H1 (cell line): Measurements from ENCODE around the gene CNTN5. TPM values are rescaled to one million over a fixed set of nuclear protein-coding genes. Genes with fewer than 3 reads are reported as not detected.

ENCODE experiments used
- CTCF ChIA-PET: fragments of 300-600 bp; sonication (Branson Sonifier 250); formaldehyde crosslinking; loops from one replicate; lab custom pipeline; 2021; ENCODE audit not compliant: partially characterized antibody; lab: Charles Lee
- POLR2A ChIA-PET: fragments of 300-600 bp; sonication (Branson Sonifier 250); formaldehyde crosslinking; loops from one replicate; lab custom pipeline; 2021; ENCODE audit warnings: inconsistent platforms; ENCODE audit not compliant: partially characterized antibody; lab: Charles Lee
- DNase-seq, 2 experiments: peaks; one replicate each; pipeline versions ENCODE4 v3.0.0 to v3.0.0-alpha.2; 2010 to 2022; ENCODE audit warnings: low spot score in 2 of 2, low read depth in 1 of 2, mixed read lengths in 1 of 2
- FAIRE-seq: peaks from 2 replicates; lab custom pipeline; 2011; peaks lifted over from hg19 to GRCh38; lab: Jason Lieb, UNC
- H2AFZ ChIP-seq: 2 replicates; pipeline ENCODE4 v1.8.1; 2012; ENCODE audit warnings: low read length, inconsistent platforms
- H2AK5ac ChIP-seq: 2 replicates; pipeline ENCODE4 v1.6.1; 2013; ENCODE audit warnings: low read depth, low read length
- H2BK120ac ChIP-seq: replicated peaks from 2 replicates; pipeline ENCODE3; 2013; ENCODE audit warnings: low read depth, low read length, inconsistent platforms
- H2BK12ac ChIP-seq: 2 replicates; pipeline ENCODE4 v1.6.1; 2013; ENCODE audit warnings: low read depth, low read length
- H2BK15ac ChIP-seq: 2 replicates; pipeline ENCODE4 v1.6.1; 2013; ENCODE audit warnings: low read length
- H2BK20ac ChIP-seq: 2 replicates; pipeline ENCODE4 v1.6.1; 2013; ENCODE audit warnings: low read length
- H2BK5ac ChIP-seq: 2 replicates; pipeline ENCODE4 v1.6.1; 2013; ENCODE audit warnings: low read depth, low read length
- H3K14ac ChIP-seq: 2 replicates; pipeline ENCODE4 v1.6.1; 2013; ENCODE audit warnings: inconsistent platforms; ENCODE audit not compliant: insufficient read length
- H3K18ac ChIP-seq: 2 replicates; pipeline ENCODE4 v1.6.1; 2013; ENCODE audit warnings: low read length; ENCODE audit errors: extremely low read depth
- H3K23ac ChIP-seq: 2 replicates; pipeline ENCODE4 v1.6.1; 2013; ENCODE audit warnings: inconsistent platforms; ENCODE audit not compliant: insufficient read length
- H3K23me2 ChIP-seq: 2 replicates; pipeline ENCODE4 v1.6.1; 2013; ENCODE audit warnings: low read depth, low read length
- H3K27ac ChIP-seq: 2 replicates; pipeline ENCODE4 v1.6.1; 2011; ENCODE audit warnings: low read depth, low read length, inconsistent platforms
- H3K27me3 ChIP-seq, 4 experiments: replicated peaks in 1 of 4; 1 replicate in 1 of 4; 2 replicates in 3 of 4; pipeline versions ENCODE4 v1.6.1 to v1.8.1; 2011 to 2013; ENCODE audit warnings: low read length in 3 of 4, mild to moderate bottlenecking in 3 of 4, inconsistent platforms in 2 of 4, mixed read lengths in 2 of 4, moderate library complexity in 1 of 4; ENCODE audit not compliant: control insufficient read depth in 3 of 4, insufficient read depth in 3 of 4; ENCODE audit errors: extremely low read depth in 1 of 4
- H3K36me3 ChIP-seq, 4 experiments: 2 replicates each; pipeline versions ENCODE4 v1.6.1 to v1.8.1; 2011 to 2013; ENCODE audit warnings: mild to moderate bottlenecking in 4 of 4, low read length in 3 of 4, moderate library complexity in 2 of 4, control low read depth in 1 of 4, inconsistent platforms in 1 of 4; ENCODE audit not compliant: insufficient read depth in 4 of 4, control insufficient read depth in 2 of 4
- H3K4ac ChIP-seq: replicated peaks from 2 replicates; pipeline ENCODE3; 2013; ENCODE audit warnings: low read length, low read depth, mixed read lengths, inconsistent platforms; ENCODE audit not compliant: insufficient read length
- H3K4me1 ChIP-seq, 4 experiments: replicated peaks in 1 of 4; 1 replicate in 1 of 4; 2 replicates in 3 of 4; pipeline versions ENCODE4 v1.6.1 to v1.8.1; 2011 to 2013; ENCODE audit warnings: low read length in 3 of 4, inconsistent platforms in 2 of 4, mixed read lengths in 1 of 4; ENCODE audit not compliant: insufficient read depth in 4 of 4, control insufficient read depth in 3 of 4
- H3K4me2 ChIP-seq, 2 experiments: 2 replicates each; pipeline versions ENCODE4 v1.6.1 to v1.8.1; 2011 to 2013; ENCODE audit warnings: low read depth in 2 of 2, low read length in 2 of 2, control low read depth in 1 of 2, inconsistent platforms in 1 of 2, mild to moderate bottlenecking in 1 of 2; ENCODE audit not compliant: insufficient read depth in 1 of 2
- H3K4me3 ChIP-seq, 4 experiments: fragments of 200-600, 300-600 bp in 1 of 4; sonication (generic), shearing (Covaris generic), sonication (Bioruptor Twin) in 1 of 4; 2 replicates each; pipeline versions ENCODE4 v1.5.1 to v1.8.1; 2011 to 2016; ENCODE audit warnings: low read length in 4 of 4, low read depth in 3 of 4, control low read depth in 2 of 4, inconsistent platforms in 2 of 4, mild to moderate bottlenecking in 2 of 4, mixed read lengths in 1 of 4, moderate library complexity in 1 of 4; ENCODE audit not compliant: insufficient read depth in 2 of 4; ENCODE audit errors: extremely low read depth in 1 of 4
- H3K56ac ChIP-seq: replicated peaks from 2 replicates; pipeline ENCODE3; 2013; ENCODE audit warnings: low read depth, mild to moderate bottlenecking, mixed read lengths, low read length, inconsistent platforms; ENCODE audit not compliant: insufficient read length
- H3K79me1 ChIP-seq: 2 replicates; pipeline ENCODE4 v1.6.1; 2013; ENCODE audit warnings: low read depth, low read length, control low read depth
- H3K79me2 ChIP-seq, 2 experiments: 2 replicates each; pipeline versions ENCODE4 v1.6.1 to v1.8.1; 2012 to 2013; ENCODE audit warnings: low read length in 2 of 2, mild to moderate bottlenecking in 2 of 2, inconsistent platforms in 1 of 2; ENCODE audit not compliant: insufficient read depth in 2 of 2, control insufficient read depth in 1 of 2
- H3K9ac ChIP-seq, 4 experiments: replicated peaks in 1 of 4; 1 replicate in 1 of 4; 2 replicates in 3 of 4; pipeline versions ENCODE4 v1.6.1 to v1.8.1; 2011 to 2013; ENCODE audit warnings: low read depth in 3 of 4, low read length in 3 of 4, control low read depth in 2 of 4, mild to moderate bottlenecking in 2 of 4, moderate library complexity in 2 of 4, inconsistent platforms in 1 of 4; ENCODE audit errors: extremely low read depth in 1 of 4
- H3K9me3 ChIP-seq, 2 experiments: 2 replicates each; pipeline versions ENCODE4 v1.6.1 to v1.8.1; 2012 to 2013; ENCODE audit warnings: mild to moderate bottlenecking in 2 of 2, moderate library complexity in 2 of 2, control low read depth in 1 of 2, inconsistent platforms in 1 of 2, low read depth in 1 of 2, low read length in 1 of 2, mixed read lengths in 1 of 2; ENCODE audit not compliant: insufficient read depth in 2 of 2
- H4K20me1 ChIP-seq, 2 experiments: replicated peaks in 1 of 2; 2 replicates each; pipeline versions ENCODE3 to v1.8.1; 2011 to 2013; ENCODE audit warnings: inconsistent platforms in 2 of 2, low read length in 2 of 2, mild to moderate bottlenecking in 1 of 2; ENCODE audit not compliant: insufficient read depth in 2 of 2, control insufficient read depth in 1 of 2
- H4K5ac ChIP-seq: 2 replicates; pipeline ENCODE4 v1.6.1; 2013; ENCODE audit warnings: low read length, low read depth, mixed read lengths, inconsistent platforms; ENCODE audit not compliant: insufficient read length
- H4K8ac ChIP-seq: 2 replicates; pipeline ENCODE4 v1.8.0; 2013; ENCODE audit warnings: mild to moderate bottlenecking, moderate library complexity, low read length, inconsistent platforms; ENCODE audit not compliant: insufficient read depth; ENCODE audit errors: extremely low read depth
- H4K91ac ChIP-seq: replicated peaks from 2 replicates; pipeline ENCODE3; 2013; ENCODE audit warnings: low read length, mixed read lengths, inconsistent platforms; ENCODE audit not compliant: insufficient read length
- EGR1 ChIP-seq: IDR thresholded peaks from 2 replicates; pipeline ENCODE4 v1.6.1; 2011; ENCODE audit warnings: low read depth, low read length, borderline replicate concordance
- GABPA ChIP-seq: IDR thresholded peaks from 2 replicates; pipeline ENCODE4 v1.6.1; 2011; ENCODE audit warnings: mild to moderate bottlenecking, low read length, moderate library complexity, borderline replicate concordance; ENCODE audit not compliant: insufficient read depth
- HDAC2 ChIP-seq, 2 experiments: fragments of 300-600 bp in 1 of 2; sonication (generic) in 1 of 2; IDR thresholded peaks; 2 replicates each; pipeline ENCODE4 v1.6.1; 2011 to 2012; ENCODE audit warnings: low read depth in 2 of 2, low read length in 2 of 2, mild to moderate bottlenecking in 2 of 2, moderate library complexity in 2 of 2, borderline replicate concordance in 1 of 2, inconsistent platforms in 1 of 2
- JUN ChIP-seq: IDR thresholded peaks from 2 replicates; pipeline ENCODE4 v1.6.1; 2011; ENCODE audit warnings: low read depth, mild to moderate bottlenecking, improper control_type of control experiment, low read length
- NANOG ChIP-seq: IDR thresholded peaks from 2 replicates; pipeline ENCODE4 v1.6.1; 2011; ENCODE audit warnings: low read length, low read depth, mild to moderate bottlenecking, inconsistent platforms; ENCODE audit not compliant: insufficient read depth, poor library complexity, severe bottlenecking
- RNF2 ChIP-seq: fragments of 200-900, 300-1000 bp; sonication (generic); IDR thresholded peaks from 2 replicates; pipeline ENCODE4 v1.7.1; 2016; ENCODE audit warnings: borderline replicate concordance, low read depth, mild to moderate bottlenecking, antibody characterized with exemption, low read length; ENCODE audit not compliant: poor library complexity, severe bottlenecking; ENCODE audit errors: missing control alignments
- RXRA ChIP-seq: IDR thresholded peaks from 2 replicates; pipeline ENCODE4 v1.6.1; 2011; ENCODE audit warnings: low read depth, mild to moderate bottlenecking, low read length, moderate library complexity; ENCODE audit not compliant: insufficient read depth
- SRF ChIP-seq: IDR thresholded peaks from 2 replicates; pipeline ENCODE4 v1.6.1; 2011; ENCODE audit warnings: mild to moderate bottlenecking, low read depth, low read length, moderate library complexity
- TAF1 ChIP-seq: IDR thresholded peaks from 2 replicates; pipeline ENCODE4 v1.6.1; 2011; ENCODE audit warnings: mild to moderate bottlenecking, low read depth, low read length
- TCF12 ChIP-seq: IDR thresholded peaks from 2 replicates; pipeline ENCODE4 v1.6.1; 2011; ENCODE audit warnings: low read depth, mild to moderate bottlenecking, low read length
- WGBS, 2 experiments: shearing (Covaris generic) in 1 of 2; methylation state at CpG; one replicate each; pipeline versions ENCODE4 v1.1.6 to v1.1.7; 2013 to 2015; ENCODE audit warnings: low lambda C conversion rate in 2 of 2, mixed read lengths in 2 of 2, inconsistent platforms in 1 of 2, low coverage in 1 of 2, missing lambda C conversion rate in 1 of 2; ENCODE audit not compliant: insufficient replicate concordance in 2 of 2, insufficient coverage in 1 of 2, insufficient read length in 1 of 2; ENCODE audit errors: extremely low coverage in 1 of 2, missing lambda C conversion rate in 1 of 2; 5-methylcytosine and 5-hydroxymethylcytosine counted together
- polyA plus RNA-seq, 7 experiments: library from polyadenylated mRNA; depleted of rRNA in 3 of 7; stranded (reverse) in 5 of 7; unstranded in 2 of 7; fragments of >200 nt in 5 of 7; fragments of 200-250 nt in 2 of 7; gene quantifications; 1 replicate in 5 of 7; 2 replicates in 1 of 7; 4 replicates in 1 of 7; pipeline versions ENCODE4 v1.2.1 to v1.2.3, GENCODE V29; 2011 to 2013; ENCODE audit warnings: missing spikeins in 2 of 7, mixed read lengths in 2 of 7
- total RNA-seq: library from RNA; stranded (reverse); fragmentation: NEBNext Ultra II Directional; extraction: Animal tissue kit (Norgen Biotek cat#: 25700); gene quantifications from 2 replicates; pipeline ENCODE4 v1.2.1, GENCODE V29; 2021

CNTN5 gene
- total and polyA plus RNA-seq, 2 of the 8 experiments (the other 6 are each of a cell fraction or from before 2014, with no cell fraction given), result not detected

DNA sequence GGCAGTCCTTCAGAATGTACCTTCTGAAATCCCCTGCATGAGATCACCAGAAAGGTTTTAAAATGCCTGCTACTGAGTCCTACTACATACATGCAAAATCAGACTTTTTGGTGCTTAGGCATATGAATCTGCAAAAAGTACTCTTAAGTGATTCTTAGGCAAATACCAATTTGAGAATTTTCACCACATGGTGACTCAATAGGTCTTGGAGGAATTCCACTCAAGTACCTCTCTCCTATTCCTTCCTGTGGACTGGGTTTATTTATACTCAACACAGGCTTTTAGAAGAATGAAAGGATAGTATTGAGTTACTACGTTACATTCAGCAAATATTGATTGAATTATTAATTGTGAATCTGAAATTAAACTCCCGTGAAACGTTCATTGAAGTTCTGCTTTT, 223.9 kb downstream of the CNTN5 start:
- ChIA-PET POLR2A (no interaction called here), CTCF (no interaction called here)
- Histone ChIP-seq H4K8ac (no peak overlapping the region), H3K18ac (no peak overlapping the region), H3K27ac (no peak overlapping the region), H3K56ac (no peak overlapping the region), H3K4me1 (no peaks in the 10 kb centered on the region), H2BK20ac (no peak overlapping the region), H3K14ac (no peak overlapping the region), H3K4me2 (no peak overlapping the region), H2BK120ac (no peak overlapping the region), H3K4ac (no peak overlapping the region), H3K23ac (no peak overlapping the region), H2BK5ac (no peak overlapping the region), H2BK12ac (no peak overlapping the region), H3K4me3 (no peak overlapping the region), H3K79me1 (no peaks in the 10 kb centered on the region), H4K91ac (no peak overlapping the region), H2BK15ac (no peak overlapping the region), H4K20me1 (no peaks in the 10 kb centered on the region), H3K27me3 (no peaks in the 10 kb centered on the region), H3K23me2 (no peaks in the 10 kb centered on the region), H2AFZ (no peak overlapping the region), H2AK5ac (no peak overlapping the region), H3K36me3 (no peaks in the 10 kb centered on the region), H3K9ac (no peak overlapping the region), H3K79me2 (no peaks in the 10 kb centered on the region), H3K9me3 (no peaks in the 10 kb centered on the region), H4K5ac (no peak overlapping the region)
- FAIRE-seq, result no peak
- no peak for DNase-seq
- TF ChIP-seq HDAC2 (IDR thresholded peaks at IDR 0.05; ENCODE audit: borderline replicate concordance in 1 of 2, low read depth in 2 of 2, low read length in 2 of 2) (no peak), GABPA (no peak), RXRA (no peak), JUN (no peak), RNF2 (no peak), EGR1 (no peak), TAF1 (no peak), NANOG (no peak), SRF (no peak), TCF12 (no peak)
- WGBS, 2 experiments, result 95% methylated on average over 3 of the region's 3 CpGs; no CpG with 5 or more reads in 1 of the 2 experiments
